Lower leg skin (tissue), 4 donors: ENCODE data around the gene MMD. TPM values are rescaled to one million over a fixed set of nuclear protein-coding genes. Genes with fewer than 3 reads are reported as not detected.

Experiments
- DNase-seq, 2 donors: peaks; one replicate each; pipeline ENCODE4 v3.0.0-alpha.2; 2019; ENCODE audit warnings: low spot score in 2 of 2
- H3K4me3 ChIP-seq: fragments of 200-600 bp; sonication (generic); 2 replicates; pipeline ENCODE4 v1.5.1; 2017; ENCODE audit warnings: mild to moderate bottlenecking, low read depth; ENCODE audit not compliant: poor library complexity, severe bottlenecking
- POLR2A ChIP-seq, 2 donors: fragments of 450-650 bp; IDR thresholded peaks; one replicate each; pipeline ENCODE4 v1.6.1; 2016 to 2017; ENCODE audit warnings: antibody characterized with exemption in 2 of 2, mild to moderate bottlenecking in 1 of 2, moderate library complexity in 1 of 2
- WGBS, 2 donors: methylation state at CpG; one replicate each; pipeline ENCODE4 v1.1.5; 2018; 5-methylcytosine and 5-hydroxymethylcytosine counted together
- intact Hi-C: fragments of 100-400 bp; cut with DNase I; formaldehyde crosslinking; loops from one replicate; pipeline ENCODE4 v1.15.0; 2023; ENCODE audit warnings: low total_unique reads
- total RNA-seq, 4 donors: library from RNA; depleted of rRNA; stranded (reverse); fragments of >200 nt; gene quantifications; one replicate each; pipeline ENCODE4 v1.1.0, GENCODE V29; 2016
- TF ChIP-seq, protein P1 (sequence below), 3 donors: fragments of 450-650 bp; IDR thresholded peaks; one replicate each; pipeline ENCODE4 v1.5.1; 2016; ENCODE audit warnings: antibody characterized with exemption in 3 of 3, mild to moderate bottlenecking in 3 of 3, moderate library complexity in 2 of 3

Gene MMD
- total RNA-seq, 4 donors from 2014 or later: 3.2 to 9.7 (median 6.8) TPM

DNA sequence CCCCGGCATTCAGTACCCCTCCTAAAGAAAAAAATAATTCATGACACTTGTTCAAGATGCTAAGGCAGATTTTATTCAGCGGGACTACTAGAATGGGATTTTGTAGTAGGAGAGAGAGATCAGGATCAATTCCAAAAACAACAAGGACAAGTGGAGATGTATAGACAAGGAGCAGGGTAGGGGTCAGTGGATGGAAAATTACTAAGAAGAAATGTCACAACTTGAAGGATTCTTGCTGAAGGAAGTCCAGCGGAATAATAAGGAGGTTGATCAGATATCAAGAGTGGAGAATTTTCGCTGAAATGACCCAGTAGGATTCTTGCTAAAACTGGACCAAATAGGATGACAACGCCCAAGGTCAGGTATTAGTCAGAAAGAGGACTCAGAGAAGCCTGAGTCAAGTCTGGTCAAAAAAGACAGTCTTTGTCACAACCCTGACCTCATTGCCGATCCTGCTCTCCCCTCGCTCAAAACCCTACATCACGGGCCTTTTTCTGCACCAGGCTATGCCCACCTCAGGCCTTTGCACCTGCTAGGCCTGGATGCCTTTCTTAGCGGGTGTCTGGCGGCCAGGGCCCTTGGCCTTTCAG is 36.9 kb downstream of the MMD start:
- no peak for DNase-seq
- H3K4me3 ChIP-seq: no peak overlapping the region
- intact Hi-C loops: no loop called here
- 81% methylated on average over 10 of the region's 10 CpGs for WGBS, 2 donors
- TF ChIP-seq POLR2A (IDR thresholded peaks at IDR 0.05): no peak
- TF ChIP-seq, protein P1, sequence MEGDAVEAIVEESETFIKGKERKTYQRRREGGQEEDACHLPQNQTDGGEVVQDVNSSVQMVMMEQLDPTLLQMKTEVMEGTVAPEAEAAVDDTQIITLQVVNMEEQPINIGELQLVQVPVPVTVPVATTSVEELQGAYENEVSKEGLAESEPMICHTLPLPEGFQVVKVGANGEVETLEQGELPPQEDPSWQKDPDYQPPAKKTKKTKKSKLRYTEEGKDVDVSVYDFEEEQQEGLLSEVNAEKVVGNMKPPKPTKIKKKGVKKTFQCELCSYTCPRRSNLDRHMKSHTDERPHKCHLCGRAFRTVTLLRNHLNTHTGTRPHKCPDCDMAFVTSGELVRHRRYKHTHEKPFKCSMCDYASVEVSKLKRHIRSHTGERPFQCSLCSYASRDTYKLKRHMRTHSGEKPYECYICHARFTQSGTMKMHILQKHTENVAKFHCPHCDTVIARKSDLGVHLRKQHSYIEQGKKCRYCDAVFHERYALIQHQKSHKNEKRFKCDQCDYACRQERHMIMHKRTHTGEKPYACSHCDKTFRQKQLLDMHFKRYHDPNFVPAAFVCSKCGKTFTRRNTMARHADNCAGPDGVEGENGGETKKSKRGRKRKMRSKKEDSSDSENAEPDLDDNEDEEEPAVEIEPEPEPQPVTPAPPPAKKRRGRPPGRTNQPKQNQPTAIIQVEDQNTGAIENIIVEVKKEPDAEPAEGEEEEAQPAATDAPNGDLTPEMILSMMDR (IDR thresholded peaks at IDR 0.05): no peak

DNA sequence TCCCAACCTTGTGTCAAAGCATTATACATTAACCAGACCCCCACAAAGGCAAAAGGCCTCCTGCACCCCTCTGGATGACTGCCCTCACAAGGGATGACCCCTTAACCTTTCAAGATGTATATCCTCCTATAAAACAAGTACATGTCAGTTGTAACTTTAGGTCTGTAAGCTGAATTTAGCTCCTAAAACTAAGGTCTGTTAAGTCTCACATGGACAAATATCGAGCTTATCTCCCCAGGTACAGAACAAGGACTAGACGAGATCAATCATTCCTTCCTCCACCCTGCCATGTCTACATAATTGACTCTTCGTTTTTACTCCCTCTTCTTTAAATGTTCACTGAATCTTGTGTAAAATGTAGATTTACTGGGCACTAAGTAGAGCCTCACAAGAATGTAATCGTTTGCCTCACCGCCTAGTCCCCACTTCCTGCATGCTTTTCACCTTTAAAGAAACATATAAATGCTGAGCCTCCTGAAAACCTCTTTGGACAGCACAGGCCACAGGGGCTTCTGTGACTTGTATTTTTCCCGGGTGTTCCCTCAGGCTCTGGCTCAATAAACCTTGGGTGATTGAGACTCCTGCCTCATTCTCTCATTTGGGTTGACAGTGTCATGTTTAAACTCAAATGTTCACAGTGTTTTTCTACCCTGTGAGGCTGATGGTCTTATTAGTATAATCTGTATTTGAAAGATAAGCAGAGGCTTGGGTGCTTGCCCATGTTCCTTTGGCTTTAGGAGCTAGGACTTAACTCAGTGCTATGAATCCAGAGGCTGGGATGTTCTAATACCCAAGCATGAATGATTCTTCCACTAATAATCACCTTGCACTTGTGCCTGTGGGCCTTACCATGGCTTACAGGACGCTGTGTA is 37.6 kb downstream of the MMD start:
- no peak for TF ChIP-seq POLR2A (IDR thresholded peaks at IDR 0.05)
- TF ChIP-seq, protein P1 (IDR thresholded peaks at IDR 0.05): no peak
- no peak overlapping the region for H3K4me3 ChIP-seq
- 71 to 77% methylated on average over 6 of the region's 7 CpGs for WGBS, 2 donors
- intact Hi-C loops: no loop called here
- no peak for DNase-seq

DNA sequence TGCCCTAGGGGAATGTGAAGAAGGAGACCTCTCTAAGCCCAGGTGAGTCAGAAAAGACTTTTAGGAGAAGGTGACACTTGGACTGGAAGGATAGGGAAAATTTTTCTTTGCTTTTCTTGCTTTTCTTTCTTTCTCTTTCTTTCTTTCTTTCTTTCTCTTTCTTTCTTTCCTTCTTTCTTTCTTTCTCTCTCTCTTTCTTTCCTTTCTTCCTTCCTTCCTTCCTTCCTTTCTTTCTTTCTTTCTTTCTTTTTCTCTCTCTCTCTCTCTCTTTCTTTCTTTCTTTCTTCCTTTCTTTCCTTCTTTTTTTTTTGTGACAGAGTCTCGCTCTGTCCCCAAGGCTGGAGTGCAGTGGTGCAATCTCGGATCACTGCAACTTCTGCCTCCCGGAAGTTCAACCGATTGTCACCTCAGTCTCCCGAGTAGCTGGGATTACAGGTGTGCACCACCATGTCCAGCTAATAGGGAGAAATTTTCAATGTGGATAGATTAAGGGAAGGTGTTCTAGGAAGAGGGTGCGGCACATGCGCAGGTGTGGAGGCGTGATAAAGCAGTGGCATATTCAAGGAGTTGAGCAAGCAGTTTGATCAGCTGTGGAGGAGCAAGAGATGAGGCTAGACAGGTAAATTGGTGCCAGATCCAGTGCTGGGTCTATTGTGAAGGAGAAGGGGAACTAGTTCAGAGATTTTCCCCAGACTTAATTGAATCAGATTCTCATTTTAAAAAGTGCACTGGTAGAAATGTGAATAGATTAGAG is 40.4 kb downstream of the MMD start:
- intact Hi-C loops: no loop called here
- 92 to 96% methylated on average over 8 of the region's 8 CpGs for WGBS, 2 donors
- no peak for DNase-seq
- no peak for TF ChIP-seq POLR2A (IDR thresholded peaks at IDR 0.05)
- TF ChIP-seq, protein P1 (IDR thresholded peaks at IDR 0.05): no peak
- no peak overlapping the region for H3K4me3 ChIP-seq

DNA sequence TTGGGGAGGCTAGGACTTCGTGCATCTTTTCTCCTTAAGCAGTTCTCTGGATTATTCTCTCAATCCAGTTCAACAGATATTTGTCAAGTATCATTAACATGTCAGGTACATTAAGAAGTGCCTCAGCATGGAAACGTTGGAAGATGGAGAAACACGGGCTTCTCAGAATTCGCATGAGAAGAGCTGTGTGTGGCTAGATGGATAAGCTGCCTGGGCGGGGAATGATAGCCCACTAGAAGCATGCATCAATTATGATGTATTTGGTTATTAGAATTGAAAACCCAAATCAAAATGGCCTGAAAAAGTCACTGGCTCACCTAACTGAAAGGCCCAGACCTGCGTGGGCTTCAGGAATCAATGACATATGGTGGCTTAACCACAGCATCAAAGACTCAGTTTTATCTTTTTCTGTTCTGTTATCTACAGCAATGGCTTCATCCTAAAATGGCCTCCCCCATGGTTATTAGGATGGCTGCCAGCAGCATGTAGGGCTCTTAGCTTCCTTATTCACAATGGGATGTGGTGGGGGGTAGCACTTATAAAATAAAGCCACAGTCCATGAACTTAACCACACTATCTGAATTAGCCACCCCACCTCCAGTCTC is 43.9 kb downstream of the MMD start:
- no peak overlapping the region for H3K4me3 ChIP-seq
- no peak for TF ChIP-seq POLR2A (IDR thresholded peaks at IDR 0.05)
- TF ChIP-seq, protein P1 (IDR thresholded peaks at IDR 0.05): no peak
- whole genome bisulfite sequencing, 2 donors: 87 to 91% methylated on average over 6 of the region's 6 CpGs
- intact Hi-C loops: no loop called here
- no peak for DNase-seq

DNA sequence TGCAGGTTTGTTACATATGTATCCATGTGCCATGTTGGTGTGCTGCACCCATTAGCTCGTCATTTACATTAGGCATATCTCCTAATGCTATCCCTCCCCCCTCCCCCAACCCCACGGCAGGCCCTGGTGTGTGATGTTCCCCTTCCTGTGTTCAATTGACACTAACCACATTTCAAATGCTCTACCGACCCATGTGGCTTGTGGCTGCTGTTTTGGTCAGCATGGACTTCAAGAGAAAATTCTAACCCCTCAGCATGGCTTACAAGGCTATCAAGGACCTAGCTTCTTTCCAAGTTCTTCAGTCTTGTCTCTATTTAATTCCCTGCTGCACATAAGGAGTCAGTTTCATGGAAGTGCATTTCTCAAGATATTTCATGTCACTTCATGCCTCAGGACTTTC is 52.9 kb downstream of the MMD start:
- H3K4me3 ChIP-seq: no peak overlapping the region
- TF ChIP-seq, protein P1 (IDR thresholded peaks at IDR 0.05): no peak
- no peak for TF ChIP-seq POLR2A (IDR thresholded peaks at IDR 0.05)
- 56 to 66% methylated on average over 3 of the region's 3 CpGs for WGBS, 2 donors
- no peak for DNase-seq
- intact Hi-C loops: no loop called here
